Smooth muscle cell (in vitro differentiated cells): ENCODE measurements around the gene TRIOBP. TPM values are rescaled to one million over a fixed set of nuclear protein-coding genes. Genes with fewer than 3 reads are reported as not detected.

ENCODE experiments used
- DNase-seq: peaks from one replicate; lab custom pipeline; 2025; ENCODE audit not compliant: unreplicated experiment; lab: John Stamatoyannopoulos, UW
- H2AFZ ChIP-seq: fragments of 200-600 bp; sonication (generic); 2 replicates; pipeline ENCODE4 v1.6.0; 2016; ENCODE audit warnings: antibody characterized with exemption, low read depth, mild to moderate bottlenecking
- H3F3A ChIP-seq: fragments of 200-600 bp; sonication (generic); 2 replicates; pipeline ENCODE4 v1.6.0; 2017; ENCODE audit warnings: antibody characterized with exemption, low read depth
- H3K27ac ChIP-seq: fragments of 200-600 bp; sonication (generic); 2 replicates; pipeline ENCODE4 v1.5.1; 2016; ENCODE audit warnings: low read depth, mild to moderate bottlenecking
- H3K27me3 ChIP-seq: fragments of 200-600 bp; sonication (generic); 2 replicates; pipeline ENCODE4 v1.6.1; 2016; ENCODE audit warnings: low read depth, mild to moderate bottlenecking
- H3K36me3 ChIP-seq: fragments of 200-600 bp; sonication (generic); 2 replicates; pipeline ENCODE4 v1.5.1; 2016; ENCODE audit warnings: low read depth
- H3K4me1 ChIP-seq: fragments of 200-600 bp; sonication (generic); 2 replicates; pipeline ENCODE4 v1.5.1; 2016; ENCODE audit warnings: low read depth
- H3K4me2 ChIP-seq: fragments of 200-600 bp; sonication (generic); 2 replicates; pipeline ENCODE4 v1.6.0; 2016; ENCODE audit warnings: mild to moderate bottlenecking
- H3K4me3 ChIP-seq: fragments of 200-600 bp; sonication (generic); 2 replicates; pipeline ENCODE4 v1.5.1; 2016; ENCODE audit warnings: mild to moderate bottlenecking
- H3K79me2 ChIP-seq: fragments of 200-600 bp; sonication (generic); 2 replicates; pipeline ENCODE4 v1.6.0; 2016; ENCODE audit warnings: low read depth, mild to moderate bottlenecking
- H3K9ac ChIP-seq: fragments of 200-600 bp; sonication (generic); 2 replicates; pipeline ENCODE4 v1.6.0; 2016; ENCODE audit warnings: low read depth
- H3K9me3 ChIP-seq: fragments of 200-600 bp; sonication (generic); replicated peaks from 2 replicates; pipeline ENCODE4 v1.5.1; 2016; ENCODE audit warnings: low read depth
- H4K20me1 ChIP-seq: fragments of 200-600 bp; sonication (generic); 2 replicates; pipeline ENCODE4 v1.6.0; 2016; ENCODE audit warnings: low read depth
- WGBS: methylation state at CpG from one replicate; pipeline ENCODE4 v1.1.7; 2016; ENCODE audit warnings: low lambda C conversion rate; 5-methylcytosine and 5-hydroxymethylcytosine counted together
- polyA plus RNA-seq: library from polyadenylated mRNA; unstranded; fragments of >200 nt; fragmentation: Nextera tagmentation; extraction: Ambion mirVana; gene quantifications from 2 replicates; pipeline ENCODE4 v1.2.1, GENCODE V29; 2016
- total RNA-seq: library from RNA; depleted of rRNA; stranded (reverse); fragments of >200 nt; gene quantifications from 2 replicates; pipeline ENCODE4 v1.2.3, GENCODE V29; 2014
- TF ChIP-seq, protein P1 (sequence below): fragments of 200-600 bp; sonication (generic); IDR thresholded peaks from 2 replicates; pipeline ENCODE4 v1.5.1; 2017; ENCODE audit warnings: borderline replicate concordance, mild to moderate bottlenecking, antibody characterized with exemption; ENCODE audit not compliant: insufficient read depth, poor library complexity, severe bottlenecking

The TRIOBP gene
- total and polyA plus RNA-seq, 2 experiments from 2014 or later: 44.6 to 95.8 TPM

GRCh38 chr22:37782340-37783168, 85.7 kb downstream of the TRIOBP start:
- Histone ChIP-seq H3K4me1 (no peaks in the 10 kb centered on the region), H3K4me3 (no peak overlapping the region), H3K79me2 (no peaks in the 10 kb centered on the region), H3K36me3 (no peaks in the 10 kb centered on the region), H4K20me1 (no peaks in the 10 kb centered on the region), H3K9me3 (no peaks in the 10 kb centered on the region), H3F3A (peaks cover 10% of the 10 kb centered on the region), H3K4me2 (no peak overlapping the region), H3K27me3 (no peaks in the 10 kb centered on the region), H2AFZ (no peak overlapping the region), H3K9ac (no peak overlapping the region), H3K27ac (peak overlapping the region; percentile 26)
- no peak for DNase-seq
- TF ChIP-seq, protein P1, sequence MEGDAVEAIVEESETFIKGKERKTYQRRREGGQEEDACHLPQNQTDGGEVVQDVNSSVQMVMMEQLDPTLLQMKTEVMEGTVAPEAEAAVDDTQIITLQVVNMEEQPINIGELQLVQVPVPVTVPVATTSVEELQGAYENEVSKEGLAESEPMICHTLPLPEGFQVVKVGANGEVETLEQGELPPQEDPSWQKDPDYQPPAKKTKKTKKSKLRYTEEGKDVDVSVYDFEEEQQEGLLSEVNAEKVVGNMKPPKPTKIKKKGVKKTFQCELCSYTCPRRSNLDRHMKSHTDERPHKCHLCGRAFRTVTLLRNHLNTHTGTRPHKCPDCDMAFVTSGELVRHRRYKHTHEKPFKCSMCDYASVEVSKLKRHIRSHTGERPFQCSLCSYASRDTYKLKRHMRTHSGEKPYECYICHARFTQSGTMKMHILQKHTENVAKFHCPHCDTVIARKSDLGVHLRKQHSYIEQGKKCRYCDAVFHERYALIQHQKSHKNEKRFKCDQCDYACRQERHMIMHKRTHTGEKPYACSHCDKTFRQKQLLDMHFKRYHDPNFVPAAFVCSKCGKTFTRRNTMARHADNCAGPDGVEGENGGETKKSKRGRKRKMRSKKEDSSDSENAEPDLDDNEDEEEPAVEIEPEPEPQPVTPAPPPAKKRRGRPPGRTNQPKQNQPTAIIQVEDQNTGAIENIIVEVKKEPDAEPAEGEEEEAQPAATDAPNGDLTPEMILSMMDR: no peak
- 27% methylated on average over 18 of the region's 18 CpGs for WGBS

DNA sequence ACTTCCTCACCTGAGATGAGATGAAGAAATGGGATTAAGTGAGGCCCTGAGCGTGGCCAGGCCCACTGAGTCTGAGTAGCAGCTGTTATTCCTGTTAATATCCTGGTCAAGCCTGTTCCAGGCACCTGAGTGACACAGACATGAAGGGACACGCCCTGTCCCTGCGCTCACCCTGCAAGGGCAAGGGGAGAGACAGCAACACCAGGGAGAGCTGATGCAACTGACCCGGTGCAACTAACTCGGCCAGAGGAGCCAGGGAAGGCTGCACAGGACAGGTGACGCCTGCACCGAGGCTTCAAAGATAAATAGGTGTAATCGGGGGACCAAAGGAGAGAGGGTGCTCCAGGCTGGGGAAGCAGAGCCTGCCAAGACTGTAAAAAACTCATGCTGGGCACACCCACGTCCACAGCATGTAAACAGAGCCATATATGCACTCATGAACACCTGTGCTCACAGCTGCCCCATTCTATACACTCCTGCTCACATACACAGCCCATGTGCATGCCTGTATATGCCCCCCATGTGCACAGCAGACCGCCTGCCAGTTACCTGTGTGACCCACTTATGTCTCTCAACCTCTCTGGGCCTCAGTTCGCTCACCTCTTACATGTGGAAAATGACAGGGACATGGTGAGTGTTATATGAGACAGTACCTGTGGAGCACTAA, 88.1 kb downstream of the TRIOBP start:
- Histone ChIP-seq H3K9ac (no peak overlapping the region), H3K4me2 (no peak overlapping the region), H3K9me3 (no peaks in the 10 kb centered on the region), H2AFZ (no peak overlapping the region), H4K20me1 (no peaks in the 10 kb centered on the region), H3F3A (peaks cover 5% of the 10 kb centered on the region), H3K36me3 (no peaks in the 10 kb centered on the region), H3K4me1 (no peaks in the 10 kb centered on the region), H3K79me2 (no peaks in the 10 kb centered on the region), H3K27ac (peak overlapping the region; percentile 42), H3K4me3 (no peak overlapping the region), H3K27me3 (no peaks in the 10 kb centered on the region)
- no peak for DNase-seq
- TF ChIP-seq, protein P1: no peak
- 73% methylated on average over 11 of the region's 11 CpGs for WGBS

DNA sequence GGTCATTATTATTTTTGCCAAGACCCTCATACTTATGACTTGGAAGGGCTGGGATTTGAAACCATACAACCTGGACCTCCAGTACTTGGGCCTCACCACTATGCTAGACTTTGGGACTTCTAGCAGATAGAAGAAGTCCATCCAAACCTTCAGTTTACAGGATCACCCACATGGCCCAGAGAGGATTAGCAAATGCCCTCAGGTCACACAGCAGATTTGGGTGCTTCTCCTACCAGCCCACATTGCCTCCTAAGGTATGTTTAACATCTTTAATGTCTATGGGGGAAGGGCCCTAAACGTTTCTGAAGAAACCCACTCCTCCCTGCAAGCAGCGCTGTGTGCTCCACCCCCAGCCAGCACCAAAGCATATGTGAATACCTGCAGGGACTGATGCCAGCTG, 93.4 kb downstream of the TRIOBP start:
- H3K27ac ChIP-seq: no peak overlapping the region
- WGBS: 71% methylated on average over 2 of the region's 2 CpGs

More for the DNA sequence above, 93.4 kb downstream of the TRIOBP start:
- no peaks in the 10 kb centered on the region for H3K36me3 ChIP-seq
- no peaks in the 10 kb centered on the region for H3K4me1 ChIP-seq
- TF ChIP-seq, protein P1: no peak
- H3K79me2 ChIP-seq: no peaks in the 10 kb centered on the region
- no peaks in the 10 kb centered on the region for H3K27me3 ChIP-seq
- H4K20me1 ChIP-seq: no peaks in the 10 kb centered on the region
- no peak for DNase-seq
- no peak overlapping the region for H3K4me3 ChIP-seq
- H3F3A ChIP-seq: no peaks in the 10 kb centered on the region
- H2AFZ ChIP-seq: no peak overlapping the region
- no peak overlapping the region for H3K9ac ChIP-seq
- no peak overlapping the region for H3K4me2 ChIP-seq
- no peaks in the 10 kb centered on the region for H3K9me3 ChIP-seq
